Ishikawa (cell line): ENCODE measurements around the gene SLC6A13.

Experiments
- FOXM1 ChIP-seq: IDR thresholded peaks from 2 replicates; pipeline ENCODE4 v1.6.1; 2012; ENCODE audit warnings: low read depth, borderline replicate concordance
- MAX ChIP-seq: IDR thresholded peaks from 2 replicates; pipeline ENCODE4 v1.6.1; 2012

GRCh38 chr12:234019-234418 lies 28.6 kb downstream of the SLC6A13 start:
- TF ChIP-seq FOXM1 (no peak), MAX (no peak)
